K562 (cell line): ENCODE measurements around the gene RECK. TPM values are rescaled to one million over a fixed set of nuclear protein-coding genes. Genes with fewer than 3 reads are reported as not detected.

Experiments used
- ATAC-seq: fragments of 200-7000 bp; cut with Tn5 transposase; 3 replicates; pipeline ENCODE4 v1.9.1; 2020; ENCODE audit warnings: moderate library complexity
- BruUV-seq: library from RNA; stranded (reverse); fragments of 400-500 nt; replicated peaks from 2 replicates; lab custom pipeline; 2021; lab: Mats Ljungman, UMichigan
- CTCF ChIA-PET: fragments of 300-600 bp; formaldehyde crosslinking; extraction: SDS; loops from one replicate; lab custom pipeline; 2021; ENCODE audit warnings: low intra/inter-chr PET ratio; lab: Yijun Ruan, JAX
- POLR2A ChIA-PET: fragments of 300-600, 350-650 bp; sonication (Branson Sonifier 250); formaldehyde crosslinking; extraction: SDS; loops from one replicate; lab custom pipeline; 2021; ENCODE audit warnings: antibody characterized with exemption, inconsistent platforms; lab: Yijun Ruan, JAX
- DNase-seq, 4 experiments: peaks; one replicate each; pipeline versions ENCODE4 v3.0.0 to v3.0.0-alpha.2; 2011 to 2018; ENCODE audit warnings: low spot score in 3 of 4, mixed read lengths in 3 of 4; ENCODE audit errors: extremely low read depth in 1 of 4
- FAIRE-seq: peaks from 2 replicates; lab custom pipeline; 2011; peaks lifted over from hg19 to GRCh38; lab: Jason Lieb, UNC
- H2AFZ ChIP-seq: 2 replicates; pipeline ENCODE4 v1.6.0; 2011; ENCODE audit warnings: low read depth, low read length, control low read depth, inconsistent platforms
- H3K27ac ChIP-seq: fragments of 200-600 bp; 3 replicates; pipeline ENCODE4 v1.8.0; 2011; ENCODE audit warnings: low read depth, mild to moderate bottlenecking, control low read depth, inconsistent platforms, low read length, moderate library complexity, mixed read lengths; ENCODE audit errors: extremely low read depth
- H3K27me3 ChIP-seq, 2 experiments: fragments of 300-600 bp in 1 of 2; 2 replicates in 1 of 2; 3 replicates in 1 of 2; pipeline versions ENCODE4 v1.6.0 to v1.8.0; 2011; ENCODE audit warnings: inconsistent platforms in 2 of 2, low read length in 2 of 2, mild to moderate bottlenecking in 1 of 2, mixed read lengths in 1 of 2, moderate library complexity in 1 of 2; ENCODE audit not compliant: control insufficient read depth in 2 of 2, insufficient read depth in 2 of 2
- H3K36me3 ChIP-seq: fragments of 300-600 bp; 3 replicates; pipeline ENCODE4 v1.8.0; 2011; ENCODE audit warnings: mild to moderate bottlenecking, low read length, inconsistent platforms; ENCODE audit not compliant: control insufficient read depth, insufficient read depth
- H3K4me1 ChIP-seq, 2 experiments: fragments of 200-600 bp in 1 of 2; replicated peaks in 1 of 2; 2 replicates in 1 of 2; 3 replicates in 1 of 2; pipeline versions ENCODE4 v1.5.1 to v1.8.0; 2011; ENCODE audit warnings: inconsistent platforms in 2 of 2, low read length in 2 of 2, mild to moderate bottlenecking in 1 of 2, mixed read lengths in 1 of 2, moderate library complexity in 1 of 2; ENCODE audit not compliant: control insufficient read depth in 2 of 2, insufficient read depth in 2 of 2
- H3K4me2 ChIP-seq: 2 replicates; pipeline ENCODE4 v1.6.1; 2011; ENCODE audit warnings: low read length, control low read depth, inconsistent platforms, mixed read lengths; ENCODE audit not compliant: insufficient read depth
- H3K4me3 ChIP-seq: fragments of 200-600 bp; sonication (generic), shearing (Covaris generic); 2 replicates; pipeline ENCODE4 v1.5.1; 2016; ENCODE audit warnings: control low read depth, inconsistent platforms
- H3K79me2 ChIP-seq: fragments of 200-600 bp; 3 replicates; pipeline ENCODE4 v1.8.0; 2011; ENCODE audit warnings: low read length, inconsistent platforms; ENCODE audit not compliant: control insufficient read depth, insufficient read depth
- H3K9ac ChIP-seq, 2 experiments: 2 replicates each; pipeline versions ENCODE4 v1.6.0 to v1.6.1; 2011; ENCODE audit warnings: low read depth in 2 of 2, low read length in 2 of 2, control low read depth in 1 of 2, inconsistent platforms in 1 of 2, mild to moderate bottlenecking in 1 of 2, mixed read lengths in 1 of 2; ENCODE audit not compliant: insufficient read depth in 1 of 2
- H3K9me1 ChIP-seq: one replicate; pipeline ENCODE4 v1.6.0; 2011; ENCODE audit warnings: inconsistent platforms, mild to moderate bottlenecking, low read length, moderate library complexity; ENCODE audit not compliant: control insufficient read depth, insufficient read depth
- H3K9me3 ChIP-seq: replicated peaks from 2 replicates; pipeline ENCODE4 v1.5.1; 2011; ENCODE audit warnings: low read depth, low read length, inconsistent platforms; ENCODE audit not compliant: control insufficient read depth, insufficient read depth
- H4K20me1 ChIP-seq: replicated peaks from 2 replicates; pipeline ENCODE4 v1.6.1; 2011; ENCODE audit warnings: low read length, inconsistent platforms, mixed read lengths; ENCODE audit not compliant: control insufficient read depth, insufficient read depth
- CEBPG ChIP-seq, 3 experiments: fragments of 200-800 bp in 1 of 3; sonication (Bioruptor generic) in 1 of 3; sonication (generic) in 1 of 3; formaldehyde crosslinking in 1 of 3; IDR thresholded peaks in 2 of 3; conservative IDR thresholded peaks in 1 of 3; 2 replicates each; pipeline versions ENCODE4 v1.6.1 to v1.8.0; 2016 to 2022; ENCODE audit warnings: missing compliant biosample characterization in 2 of 3, missing genetic modification characterization in 2 of 3, mild to moderate bottlenecking in 1 of 3, missing genetic modification reagents in 1 of 3
- HNRNPH1 ChIP-seq: fragments of 200-400 bp; formaldehyde crosslinking; optimal IDR thresholded peaks from 2 replicates; pipeline ENCODE3; 2017; ENCODE audit warnings: low read depth, mild to moderate bottlenecking, low read length, moderate library complexity
- KDM2B ChIP-seq: fragments of 250-450 bp; sonication (Bioruptor Pico); IDR thresholded peaks from 2 replicates; pipeline ENCODE4 v1.8.0; 2021; ENCODE audit warnings: mild to moderate bottlenecking, moderate library complexity
- NFATC3 ChIP-seq: fragments of 450-650 bp; IDR thresholded peaks from 2 replicates; pipeline ENCODE4 v1.6.1; 2017; ENCODE audit warnings: mild to moderate bottlenecking
- NRF1 ChIP-seq, 2 experiments: fragments of 450-650 bp; IDR thresholded peaks in 1 of 2; conservative IDR thresholded peaks in 1 of 2; 2 replicates each; pipeline ENCODE4 v1.6.1; 2014; ENCODE audit warnings: mild to moderate bottlenecking in 2 of 2
- PHF20 ChIP-seq: fragments of 450-650 bp; IDR thresholded peaks from 2 replicates; pipeline ENCODE4 v1.6.1; 2018; ENCODE audit not compliant: partially characterized antibody
- RBFOX2 ChIP-seq: fragments of 200-400 bp; formaldehyde crosslinking; IDR thresholded peaks from 2 replicates; pipeline ENCODE4 v1.6.1; 2017; ENCODE audit warnings: low read depth, mild to moderate bottlenecking, low read length, moderate library complexity
- SIN3B ChIP-seq: fragments of 450-650 bp; IDR thresholded peaks from 2 replicates; pipeline ENCODE4 v1.6.1; 2017; ENCODE audit warnings: low read depth, mild to moderate bottlenecking, moderate library complexity
- TAF1 ChIP-seq: IDR thresholded peaks from 2 replicates; pipeline ENCODE4 v1.6.1; 2011; ENCODE audit warnings: mild to moderate bottlenecking, low read length, moderate library complexity; ENCODE audit not compliant: insufficient read depth, control insufficient read depth, severe bottlenecking; ENCODE audit errors: extremely low read depth
- ZBTB7A ChIP-seq: IDR thresholded peaks from 2 replicates; pipeline ENCODE4 v1.6.1; 2011; ENCODE audit warnings: low read depth, mild to moderate bottlenecking, low read length, moderate library complexity, borderline replicate concordance; ENCODE audit not compliant: control insufficient read depth
- ZNF778 ChIP-seq: fragments of 450-650 bp; formaldehyde crosslinking; IDR thresholded peaks from 2 replicates; pipeline ENCODE4 v1.4.0; 2020; ENCODE audit warnings: mild to moderate bottlenecking, moderate library complexity
- WGBS: fragments of 100-300 bp; shearing (Covaris generic); methylation state at CpG from one replicate; pipeline ENCODE4 v1.1.6; 2016; ENCODE audit warnings: low coverage, mixed read lengths; ENCODE audit not compliant: insufficient coverage; ENCODE audit errors: missing lambda C conversion rate; 5-methylcytosine and 5-hydroxymethylcytosine counted together
- in situ Hi-C: fragments of 300-500 bp; cut with MboI; formaldehyde crosslinking; loops from 4 replicates; pipeline ENCODE4 v1.15.0; 2018; ENCODE audit warnings: inconsistent platforms, mixed read lengths
- intact Hi-C: fragments of 100-400 bp; cut with micrococcal nuclease; formaldehyde crosslinking; loops from 2 replicates; pipeline ENCODE4 v1.14.2; 2022
- polyA plus RNA-seq, 8 experiments: library from polyadenylated mRNA; depleted of rRNA in 4 of 8; stranded (reverse) in 5 of 8; unstranded in 3 of 8; fragments of >200 nt; fragmentation: Nextera tagmentation in 2 of 8; fragmentation: Illumina TruSeq in 1 of 8; extraction: Ambion mirVana in 2 of 8; extraction: Trizol in 1 of 8; gene quantifications; 2 replicates each; pipeline versions ENCODE4 v1.2.1 to v1.2.3, GENCODE V29; 2011 to 2014; ENCODE audit warnings: inconsistent platforms in 1 of 8, missing spikeins in 1 of 8
- total RNA-seq, 7 experiments: library from RNA; depleted of rRNA in 6 of 7; stranded (reverse); fragments of >200 nt in 6 of 7; fragmentation: Illumina TruSeq in 2 of 7; extraction: Trizol in 2 of 7; gene quantifications; 2 replicates each; pipeline versions ENCODE4 v1.2.1 to v1.2.3, GENCODE V29; 2011 to 2021; ENCODE audit warnings: low replicate concordance in 1 of 7

RECK gene
- total and polyA plus RNA-seq, 9 of the 15 experiments (the other 6 are each of a cell fraction or from before 2014, with no cell fraction given): 0.04 to 0.36 (median 0.16) TPM

GRCh38 chr9:36136894-36137391 lies 100.2 kb downstream of the RECK start:
- Histone ChIP-seq H3K4me1 (peaks cover 9 to 36% of the 10 kb centered on the region in 2 experiments; a peak in 4 of 5 replicates), H3K27ac (no peak overlapping the region; the same call in 2 of the 3 replicates), H2AFZ (peak overlapping the region; percentile 84), H3K79me2 (peaks cover 4% of the 10 kb centered on the region; the same call in 1 of the 3 replicates), H3K9me1 (no peaks in the 10 kb centered on the region), H3K36me3 (no peaks in the 10 kb centered on the region), H4K20me1 (no peaks in the 10 kb centered on the region; the same call in 1 of the 2 replicates), H3K9ac (peak overlapping the region; percentile 61 to 89), H3K4me2 (peak overlapping the region; percentile 57), H3K27me3 (no peaks in the 10 kb centered on the region), H3K9me3 (no peaks in the 10 kb centered on the region), H3K4me3 (peak overlapping the region; percentile 55)
- ATAC-seq (peak; percentile 41), DNase-seq (no peak), FAIRE-seq (no peak)
- 0% methylated on average over 3 of the region's 40 CpGs for WGBS
- intact Hi-C loops: no loop called here
- ChIA-PET CTCF (no interaction called here), POLR2A (interaction anchor here (0.6 to 1.8 kb wide), 3 partner anchors 13 to 417 kb away, joined by 3 to 5 read pairs (median 3); no protein-coding TSS in a partner anchor)
- in situ Hi-C loops: no loop called here
- TSS peak; percentile 37 for BruUV-seq
- peak in 1 of 2 experiments; percentile 31; a peak in 2 of 4 replicates for TF ChIP-seq NRF1 (conservative IDR thresholded peaks at IDR 0.05 in 1 of 2, IDR thresholded peaks at IDR 0.05 in 1 of 2)
- TF ChIP-seq HNRNPH1: no peak
- TF ChIP-seq RBFOX2: peak; percentile 60
- peak; percentile 75; the same call in 1 of the 2 replicates for TF ChIP-seq NFATC3
- TF ChIP-seq ZNF778: no peak
- TF ChIP-seq PHF20: peak; percentile 28
- 0 out of 2 replicates have a peak, but pooled peaks have one; percentile 6 for TF ChIP-seq SIN3B
- TF ChIP-seq TAF1: peak; percentile 9
- no peak for TF ChIP-seq CEBPG (CRISPR knock-in tag; IDR thresholded peaks at IDR 0.05)
- TF ChIP-seq CEBPG (tag; conservative IDR thresholded peaks at IDR 0.05 in 1 of 2, IDR thresholded peaks at IDR 0.05 in 1 of 2): no peak
- TF ChIP-seq ZBTB7A: peak; percentile 27; the same call in 1 of the 2 replicates
- TF ChIP-seq KDM2B: 0 out of 2 replicates have a peak, but pooled peaks have one; percentile 33
